NCI-H82 (cell line): Measurements from ENCODE around the gene CADPS2.

Experiments
- DNase-seq: peaks from one replicate; lab custom pipeline; 2025; lab: John Stamatoyannopoulos, UW

Gene CADPS2

DNA sequence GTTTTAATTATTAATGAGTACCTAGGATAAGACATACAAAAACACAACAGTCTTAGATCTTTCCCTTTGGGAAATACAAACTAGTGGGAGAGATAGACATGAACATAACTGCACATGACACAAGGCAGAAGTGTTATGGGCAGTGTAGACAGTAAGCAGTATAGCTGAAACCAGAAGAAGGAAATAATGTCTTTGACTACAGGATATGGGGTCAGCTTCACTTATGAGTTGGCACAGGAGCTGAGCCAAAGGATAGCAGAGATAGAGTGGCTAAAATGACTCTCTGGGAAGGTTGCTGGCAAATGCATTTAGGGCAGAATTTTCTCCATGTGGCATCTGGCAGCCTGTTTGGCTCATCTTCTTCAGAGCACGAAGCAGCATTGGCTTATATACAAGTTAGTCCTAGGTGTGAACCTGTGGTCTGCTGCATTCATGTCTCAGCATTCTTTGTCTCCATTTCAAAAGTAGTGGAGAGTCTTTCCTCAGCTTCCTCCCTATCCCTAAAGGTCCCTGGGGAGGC is 521.4 kb downstream of the CADPS2 start:
- DNase-seq, result no peak

DNA sequence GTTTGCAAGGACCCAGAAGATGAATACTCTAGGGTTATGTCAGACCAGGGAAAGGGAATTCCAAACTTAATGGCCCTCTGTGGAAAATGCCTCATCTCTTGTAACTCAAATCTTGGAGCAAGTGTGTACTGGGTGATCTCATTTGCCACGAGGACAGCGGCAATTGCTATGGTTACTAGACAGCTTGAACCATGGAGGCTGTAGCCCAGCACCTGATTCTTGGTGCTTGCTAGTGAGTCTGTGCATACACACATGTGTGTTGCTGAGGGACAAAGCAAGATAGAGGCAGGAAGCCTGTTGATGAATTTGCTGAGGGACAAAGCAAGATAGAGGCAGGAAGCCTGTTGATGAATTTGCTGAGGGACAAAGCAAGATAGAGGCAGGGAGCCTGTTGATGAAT is 523.1 kb downstream of the CADPS2 start:
- DNase-seq, result peak; percentile 30

DNA sequence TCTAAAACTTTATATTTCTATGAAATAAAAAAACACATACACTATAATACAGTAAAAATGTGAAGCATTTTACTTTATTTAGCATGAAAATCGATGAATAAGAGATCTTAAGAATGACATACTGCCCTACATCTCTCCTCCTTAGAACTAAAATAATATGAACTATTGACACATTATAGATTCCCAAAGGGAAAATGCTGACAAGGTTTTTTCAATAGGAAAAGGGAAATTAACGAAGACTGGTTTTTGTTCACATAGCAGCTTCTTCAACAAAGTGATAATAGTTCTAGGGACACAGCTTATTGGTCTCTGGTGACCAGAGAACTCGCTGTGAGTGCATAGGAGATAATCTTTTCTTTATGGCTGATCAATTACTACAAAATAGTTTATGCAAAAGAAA is 523.8 kb downstream of the CADPS2 start:
- DNase-seq, result no peak

DNA sequence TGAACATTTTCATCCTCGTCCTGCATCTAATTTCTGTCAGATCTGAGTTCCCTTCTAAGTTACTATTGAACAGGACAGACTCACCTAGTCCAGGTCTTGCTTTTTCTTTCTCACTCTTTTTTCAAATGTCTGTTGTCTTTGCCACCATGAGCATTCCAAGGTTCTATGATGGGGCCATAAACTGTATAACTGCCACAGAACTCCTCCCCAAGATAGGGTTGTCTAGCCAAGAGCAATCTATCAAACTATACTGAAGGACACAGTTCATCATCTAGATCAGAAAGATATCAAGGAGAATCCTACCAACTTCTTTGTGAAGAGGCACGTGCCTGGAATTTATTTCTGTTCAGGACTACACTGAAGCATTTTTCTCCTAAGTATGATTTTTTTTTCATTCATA is 531.6 kb downstream of the CADPS2 start:
- DNase-seq, result no peak

DNA sequence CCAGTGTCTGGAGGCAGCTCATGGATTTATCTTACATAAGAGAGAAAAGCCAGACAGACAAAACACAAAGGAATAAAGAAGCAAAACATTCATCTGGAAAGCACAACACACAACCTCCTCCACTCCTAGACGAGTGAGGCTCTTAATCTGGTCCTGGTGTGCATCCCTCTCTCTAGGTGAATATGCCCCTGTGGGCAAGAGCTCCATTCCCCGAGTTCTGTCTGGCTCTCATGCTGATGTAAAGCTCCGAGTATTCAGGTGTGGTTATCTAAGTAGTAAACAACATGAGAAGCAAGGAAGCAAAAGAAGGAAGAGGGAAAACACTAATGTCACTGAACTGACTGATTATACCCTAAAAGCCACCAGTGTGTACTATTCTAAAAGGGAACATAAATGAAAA is 533.8 kb downstream of the CADPS2 start:
- no peak for DNase-seq

DNA sequence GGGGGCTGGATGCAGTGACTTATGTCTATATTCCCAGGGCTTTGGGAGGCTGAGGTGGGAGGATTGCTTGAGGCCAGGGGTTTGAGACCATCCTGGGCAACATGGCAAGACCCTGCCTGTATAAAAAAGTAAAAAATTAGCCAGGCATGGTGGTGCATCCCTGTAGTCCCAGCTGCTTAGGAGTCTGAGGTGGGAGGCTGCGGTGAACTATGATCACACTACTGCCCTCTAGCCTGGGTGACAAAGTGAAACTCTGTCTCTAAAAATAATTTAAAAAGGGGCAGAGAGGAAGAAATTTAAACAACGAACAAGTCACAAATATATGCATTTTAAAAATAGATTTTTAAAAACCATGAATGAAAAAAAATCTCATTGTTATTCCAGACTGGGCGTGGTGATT is 535.6 kb downstream of the CADPS2 start:
- DNase-seq, result no peak

DNA sequence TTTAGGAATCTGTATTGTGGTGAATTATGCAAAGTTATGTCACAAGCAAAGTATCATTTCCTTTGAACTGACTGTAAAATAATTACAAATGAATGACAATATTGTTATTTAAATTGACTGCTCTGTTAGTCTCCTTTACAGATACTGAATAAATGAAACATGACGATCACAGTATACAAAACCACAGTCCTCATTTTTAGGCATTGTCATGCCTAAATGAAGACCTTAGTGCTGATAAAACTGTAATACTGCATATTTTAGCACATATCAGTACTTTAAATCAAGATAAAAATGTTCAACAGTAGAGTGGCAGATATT is 542.0 kb downstream of the CADPS2 start:
- no peak for DNase-seq

DNA sequence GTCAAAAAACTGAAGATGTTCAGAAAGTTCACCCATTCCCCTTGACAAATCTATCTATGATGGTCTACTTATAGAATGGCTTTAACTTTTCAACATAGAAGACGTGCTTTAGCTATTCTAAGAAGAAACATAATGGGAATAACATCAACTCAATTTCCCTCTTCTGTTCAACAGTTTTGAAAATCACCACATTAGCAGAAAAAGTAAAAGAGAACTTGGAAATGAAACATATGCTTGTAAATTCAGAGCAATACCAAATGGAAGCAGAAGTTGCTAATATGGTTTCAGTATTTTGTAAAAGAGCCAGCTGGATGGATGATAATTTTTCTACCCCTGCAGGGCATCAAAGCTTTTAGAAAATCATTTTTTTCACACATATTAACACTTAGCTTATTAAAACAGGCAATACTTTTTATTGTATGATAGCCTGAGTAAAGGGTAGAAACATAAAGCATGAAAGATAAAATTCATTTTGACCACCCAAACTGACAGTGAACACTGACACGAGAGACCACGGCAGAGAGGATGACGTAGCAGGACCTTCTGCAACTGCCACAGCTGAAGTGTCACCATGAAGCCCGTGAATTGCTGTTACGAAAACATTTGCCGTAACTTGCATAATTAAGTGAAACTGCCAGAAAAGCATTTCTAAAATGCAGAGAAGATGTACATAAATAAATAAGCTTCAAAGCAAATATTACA is 542.5 kb downstream of the CADPS2 start:
- no peak for DNase-seq

DNA sequence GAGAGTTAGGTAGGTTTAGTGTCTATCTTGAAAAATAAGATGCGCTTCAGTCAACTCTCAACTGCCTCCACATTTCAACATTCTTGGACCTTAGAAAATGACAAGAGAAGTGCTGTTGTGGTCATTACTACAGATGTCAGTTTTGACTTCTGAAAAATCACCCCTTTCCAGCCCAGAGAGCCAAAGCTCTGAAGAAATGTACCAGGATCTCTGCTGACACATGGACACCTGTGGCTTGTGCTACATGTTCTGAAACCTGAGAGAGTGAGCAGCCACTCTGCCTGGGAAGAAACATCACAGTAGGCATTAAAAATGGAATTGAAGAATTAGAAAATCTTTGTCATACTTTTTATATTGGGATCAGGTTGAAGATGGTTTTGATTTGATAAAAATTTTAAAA is 545.8 kb downstream of the CADPS2 start:
- no peak for DNase-seq

DNA sequence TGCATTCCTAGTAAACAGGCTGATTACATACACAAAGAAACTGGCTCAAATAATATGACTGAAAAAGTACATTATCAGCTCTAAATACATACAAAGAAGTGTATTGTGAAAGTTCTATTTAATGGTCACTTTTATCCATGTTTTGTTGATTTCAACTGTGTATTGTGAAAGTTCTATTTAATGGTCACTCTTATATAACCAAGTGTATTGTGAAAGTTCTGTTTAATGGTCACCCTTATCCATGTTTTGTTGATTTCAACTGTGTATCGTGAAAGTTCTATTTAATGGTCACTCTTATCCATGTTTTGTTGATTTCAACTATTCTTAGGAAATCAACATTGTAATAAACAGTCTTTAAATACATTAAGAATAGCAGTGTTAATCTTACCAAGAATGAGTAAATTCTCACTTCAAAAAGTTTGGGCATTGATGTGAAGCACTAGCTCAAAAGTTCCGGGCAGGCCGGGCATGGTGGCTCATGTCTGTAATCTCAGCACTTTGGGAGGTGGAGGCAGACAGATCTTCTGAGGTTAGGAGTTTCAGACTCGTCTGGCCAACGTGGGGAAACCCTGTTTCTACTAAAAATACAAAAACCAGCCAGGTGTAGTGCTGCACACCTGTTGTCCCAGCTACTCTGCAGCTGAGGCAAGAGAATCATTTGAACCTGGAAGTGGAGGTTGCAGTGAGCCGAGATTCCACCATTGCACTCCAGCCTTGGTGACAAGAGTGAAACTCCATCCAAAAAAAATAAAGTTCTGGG is 546.9 kb downstream of the CADPS2 start:
- DNase-seq, result no peak

DNA sequence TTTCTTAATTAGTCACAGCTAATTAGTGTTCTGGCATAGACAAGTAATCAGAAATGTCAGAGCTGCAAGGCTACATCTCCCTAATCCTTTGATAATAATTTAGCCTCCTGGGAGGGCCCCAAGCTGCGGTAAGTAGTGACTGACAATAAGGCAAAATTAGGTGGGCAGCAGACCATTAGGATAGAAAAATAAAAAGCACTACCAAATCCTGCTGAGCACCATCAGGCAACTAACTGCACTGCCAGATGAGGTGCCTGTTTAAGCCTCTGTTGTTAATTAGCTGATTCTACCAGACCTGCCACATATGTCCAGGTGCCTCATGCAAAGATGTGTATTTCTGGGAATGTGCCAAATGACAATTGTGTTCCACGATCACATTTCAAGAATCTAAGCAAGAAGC is 549.2 kb downstream of the CADPS2 start:
- peak; percentile 95 for DNase-seq

DNA sequence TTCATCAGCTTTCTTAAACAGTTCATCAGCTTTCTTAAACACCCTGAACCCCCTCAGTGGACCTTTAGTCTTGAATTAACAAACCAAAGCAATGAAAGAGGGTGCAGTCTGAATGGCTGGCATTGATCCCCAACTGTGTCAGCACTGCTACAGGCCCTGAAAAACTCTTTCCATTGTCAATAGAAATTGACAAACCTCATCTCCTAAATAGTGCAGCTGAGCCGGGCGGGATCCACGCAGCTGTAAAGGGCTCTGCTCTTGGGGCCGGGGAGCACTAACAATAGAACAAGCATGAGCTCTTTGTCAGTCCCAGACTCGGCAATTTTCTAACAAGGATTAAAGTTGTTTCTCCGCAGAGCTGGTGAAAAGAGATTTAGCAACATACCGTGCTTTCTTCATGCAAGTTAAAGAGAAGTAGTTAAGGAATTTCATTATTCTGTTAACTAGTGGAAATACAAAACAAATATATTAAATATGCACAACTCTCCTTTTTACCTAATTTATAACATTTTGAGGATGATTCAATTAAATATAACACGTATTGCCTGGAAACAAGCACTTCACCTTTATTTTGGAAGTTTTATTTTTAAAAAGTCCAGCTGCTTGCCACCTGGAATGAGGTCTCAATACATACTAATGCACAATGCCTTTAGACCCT is 557.0 kb downstream of the CADPS2 start:
- no peak for DNase-seq

DNA sequence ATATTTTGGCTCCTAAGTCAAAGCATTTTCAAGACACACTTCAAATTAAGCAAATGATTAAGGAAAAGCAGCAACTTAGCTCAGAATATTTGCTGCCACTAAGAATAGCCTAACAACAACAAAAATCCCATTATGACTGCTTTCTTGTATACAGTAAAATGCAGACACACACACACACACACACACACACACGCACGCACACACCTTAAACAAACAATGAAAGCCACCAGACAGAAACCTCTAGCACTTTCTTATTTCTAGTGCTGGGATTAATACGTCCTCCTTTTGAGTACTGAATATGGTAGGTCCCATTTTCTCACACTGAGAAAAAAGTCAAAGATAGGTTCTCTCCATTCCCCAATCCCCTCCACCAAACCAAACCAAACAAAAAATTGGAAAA is 558.3 kb downstream of the CADPS2 start:
- DNase-seq, result no peak

DNA sequence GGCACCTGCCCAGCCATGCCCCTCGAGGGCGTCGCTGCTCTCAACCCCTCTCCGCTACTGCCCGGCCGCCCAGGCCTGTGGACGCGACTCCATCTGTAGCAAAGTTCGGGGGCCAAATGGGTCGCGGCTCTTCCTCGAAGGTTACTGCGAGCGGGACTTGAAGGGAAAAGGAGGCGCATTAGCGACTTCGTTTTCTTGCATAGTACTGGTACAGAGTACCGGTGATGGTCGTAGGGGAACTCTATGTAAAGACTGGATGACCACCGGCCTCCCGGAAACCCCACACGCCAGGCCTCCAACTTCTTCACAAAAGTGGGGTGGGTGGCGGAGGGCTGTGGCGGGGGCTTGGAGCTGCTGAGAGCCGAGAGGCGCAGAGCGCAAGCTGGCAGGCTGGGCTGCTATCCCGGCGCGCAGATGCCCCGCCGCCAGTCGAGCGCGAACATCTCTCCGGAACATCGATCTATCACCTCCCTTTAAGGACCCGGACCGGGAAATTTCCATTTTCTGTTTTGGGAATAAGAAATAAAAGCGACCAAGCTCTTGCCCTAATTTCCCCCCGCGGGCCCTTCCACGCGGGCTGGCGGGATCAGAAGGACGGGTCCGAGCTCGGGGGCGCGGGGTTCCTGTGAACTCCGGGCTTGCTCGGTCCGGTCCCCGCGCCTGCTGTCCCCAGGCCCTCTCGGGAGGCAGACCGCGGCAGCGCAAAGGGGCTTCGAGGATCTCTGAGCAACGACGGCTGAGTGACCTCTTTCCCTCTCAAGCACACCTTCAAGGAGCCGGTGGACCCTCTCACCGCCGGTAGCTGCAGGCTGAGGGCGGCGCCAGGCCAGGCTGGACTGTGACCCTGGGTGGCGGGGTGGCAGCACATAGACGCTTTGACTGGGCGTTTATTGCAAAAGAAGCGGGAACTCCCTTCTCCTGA is 569.5 kb downstream of the CADPS2 start:
- DNase-seq, result no peak

DNA sequence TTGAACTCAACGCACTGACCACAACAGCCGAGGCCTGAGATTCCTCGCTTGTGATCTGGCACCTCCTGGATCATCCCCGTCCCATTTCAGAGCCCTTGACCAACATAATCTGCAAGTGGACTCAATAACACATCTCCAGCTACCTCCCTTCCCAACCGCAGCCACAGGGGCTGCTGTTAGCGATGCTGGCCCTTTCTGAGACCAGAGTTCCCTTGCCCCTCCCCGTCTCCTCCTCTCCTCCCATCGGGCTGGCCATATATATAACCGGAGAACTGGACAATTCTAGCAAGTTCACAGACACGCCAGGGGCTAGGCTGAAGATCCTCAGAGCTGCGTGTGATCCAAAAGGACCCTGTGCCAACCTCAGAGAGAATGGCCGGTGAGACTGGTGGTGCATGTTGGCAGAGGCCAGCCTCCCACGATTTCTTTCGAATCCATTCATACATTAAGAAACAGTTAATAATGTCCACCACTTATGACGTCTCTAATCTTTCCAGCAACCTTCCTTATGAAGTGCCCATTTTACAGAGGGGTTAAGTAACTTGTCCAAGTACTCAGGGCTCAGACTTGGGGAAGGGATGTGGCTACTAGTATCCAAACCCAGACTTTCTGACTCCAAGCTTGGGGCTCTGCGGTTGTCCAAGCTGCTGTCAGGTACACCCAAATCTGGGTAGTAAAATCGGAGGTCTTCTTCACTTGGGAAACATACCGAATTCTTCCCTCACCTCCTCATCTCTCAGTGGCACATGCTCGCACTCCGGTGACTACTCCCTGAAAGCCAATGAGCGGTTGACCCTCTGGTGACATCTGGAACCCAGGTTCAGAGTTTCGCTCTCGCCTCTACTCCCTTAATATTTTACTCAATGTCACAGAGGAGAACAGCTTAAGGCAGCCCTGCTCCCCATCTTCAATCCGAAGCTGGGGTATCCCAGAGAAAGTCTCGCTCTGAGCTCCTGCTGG is 570.5 kb downstream of the CADPS2 start:
- DNase-seq, result no peak

DNA sequence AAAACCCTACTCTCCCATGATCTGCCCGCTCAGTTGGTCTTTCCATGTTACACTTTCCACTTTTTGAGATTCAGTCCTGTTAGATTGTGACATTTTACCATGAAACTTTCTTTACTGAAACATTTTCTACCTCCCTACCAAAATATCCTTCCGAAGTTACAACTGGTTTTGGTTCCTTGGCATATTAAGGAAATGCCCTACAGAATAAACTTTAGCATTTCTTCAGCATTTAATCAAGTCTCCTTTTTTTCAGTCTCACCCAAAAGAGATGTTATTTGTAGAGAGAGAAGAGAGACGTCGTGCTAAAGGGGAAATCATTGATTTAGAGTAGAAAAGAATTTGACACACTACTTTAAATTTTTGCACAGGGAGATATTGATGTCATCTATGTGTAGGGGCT is 572.0 kb downstream of the CADPS2 start:
- DNase-seq, result no peak

DNA sequence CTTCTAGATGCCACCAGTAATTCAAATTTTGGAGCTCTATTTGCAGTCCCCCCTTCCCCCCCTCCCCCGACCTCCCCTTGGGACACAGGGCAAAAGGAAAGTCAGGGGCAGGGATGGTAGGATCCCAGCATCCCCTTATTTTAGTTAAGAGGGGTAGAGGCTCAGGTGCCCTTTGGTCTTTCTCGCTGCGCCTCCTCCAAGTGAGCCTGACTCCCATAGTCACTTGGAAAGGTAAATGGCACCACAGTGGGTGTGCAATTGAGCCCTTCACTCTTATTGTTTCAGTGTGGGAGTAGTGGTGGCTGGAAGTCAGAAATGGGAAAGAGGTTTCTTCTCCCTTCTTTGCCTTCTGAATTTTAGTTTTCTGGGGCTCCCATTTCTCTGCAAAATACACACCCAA is 573.5 kb downstream of the CADPS2 start:
- DNase-seq, result no peak

DNA sequence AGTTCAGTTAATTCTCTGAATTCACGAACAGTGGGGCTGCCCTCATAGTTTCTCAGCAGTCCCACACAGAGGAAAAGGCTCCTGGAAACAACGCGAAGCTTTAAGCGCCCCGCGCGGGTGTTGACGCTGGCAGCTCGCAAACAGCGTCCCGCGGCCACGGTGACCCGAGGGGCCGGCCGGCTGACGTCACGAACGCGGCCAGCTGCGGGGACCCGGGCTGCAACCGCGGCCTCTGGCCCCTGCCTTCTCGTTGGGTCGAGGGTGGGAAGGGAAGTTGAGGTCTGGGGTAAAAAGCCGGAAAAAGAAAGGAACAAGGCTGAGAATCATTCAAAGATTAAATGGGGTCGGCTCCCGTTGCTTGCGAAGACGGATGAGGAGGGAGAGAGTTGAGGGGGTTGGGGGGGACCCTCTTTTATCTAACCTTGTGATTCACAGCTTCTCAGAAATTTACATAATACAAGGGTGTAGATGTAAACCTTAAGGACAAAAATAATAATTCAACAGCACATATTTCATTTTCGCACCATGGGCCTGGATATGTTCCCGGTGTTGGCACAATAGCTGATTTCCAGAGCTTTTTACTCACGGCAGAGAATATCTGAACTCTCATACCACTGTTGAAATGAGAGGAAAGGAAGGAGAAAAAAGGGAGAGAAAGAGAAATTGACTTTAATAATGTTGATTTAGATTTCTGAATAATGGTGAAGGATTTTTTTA is 574.4 kb downstream of the CADPS2 start:
- no peak for DNase-seq

DNA sequence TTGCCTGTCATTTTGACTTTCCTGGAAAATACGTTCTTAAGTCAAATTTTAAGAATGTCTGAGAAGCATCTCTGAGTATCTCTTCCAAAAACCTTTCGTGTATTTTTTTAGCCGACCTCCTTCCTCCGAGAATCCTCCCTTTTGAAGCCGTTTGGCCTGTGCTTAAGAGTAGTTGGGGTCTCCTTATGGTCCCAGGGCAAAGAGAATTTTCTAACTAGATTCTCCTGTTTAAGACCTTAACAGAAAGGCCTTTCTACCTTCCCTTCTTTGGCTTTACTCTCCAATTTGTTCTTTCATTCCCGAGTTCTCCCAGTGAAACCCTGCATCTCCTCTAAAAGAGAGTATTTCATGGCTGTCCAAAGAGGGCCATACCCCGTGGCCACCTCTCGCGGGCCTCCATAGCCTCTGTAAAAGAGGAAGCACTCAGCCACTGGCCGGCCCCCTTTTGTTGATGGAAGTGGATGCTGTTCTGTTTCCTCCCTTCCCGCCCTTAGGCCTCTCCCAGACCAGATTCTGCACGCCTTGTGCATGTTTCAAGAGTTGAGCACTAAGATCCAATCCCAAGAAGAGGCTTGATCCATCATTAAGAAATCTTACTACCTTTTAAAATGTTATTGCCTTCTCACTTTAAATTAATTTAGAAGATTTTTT is 575.1 kb downstream of the CADPS2 start:
- no peak for DNase-seq
